HG03457 (cell line): ENCODE results near the gene XYLB.
"Not testable (repeated sequence)": the region's sequence is repeated elsewhere in the genome, so short reads cannot be mapped to it uniquely, and the experiment has no call there.

ENCODE experiments used
- ATAC-seq: cut with Tn5 transposase; IDR thresholded peaks from one replicate; pipeline ENCODE4 v1.9.1; 2021; ENCODE audit warnings: moderate number of reproducible peaks; ENCODE audit not compliant: unreplicated experiment

XYLB gene

GRCh38 chr3:38386992-38387750 is 40.6 kb downstream of the XYLB start:
- ATAC-seq: no peak

GRCh38 chr3:38387862-38388261 is 41.3 kb downstream of the XYLB start:
- ATAC-seq: no peak

GRCh38 chr3:38392604-38393163 is 46.1 kb downstream of the XYLB start:
- ATAC-seq: no peak

DNA sequence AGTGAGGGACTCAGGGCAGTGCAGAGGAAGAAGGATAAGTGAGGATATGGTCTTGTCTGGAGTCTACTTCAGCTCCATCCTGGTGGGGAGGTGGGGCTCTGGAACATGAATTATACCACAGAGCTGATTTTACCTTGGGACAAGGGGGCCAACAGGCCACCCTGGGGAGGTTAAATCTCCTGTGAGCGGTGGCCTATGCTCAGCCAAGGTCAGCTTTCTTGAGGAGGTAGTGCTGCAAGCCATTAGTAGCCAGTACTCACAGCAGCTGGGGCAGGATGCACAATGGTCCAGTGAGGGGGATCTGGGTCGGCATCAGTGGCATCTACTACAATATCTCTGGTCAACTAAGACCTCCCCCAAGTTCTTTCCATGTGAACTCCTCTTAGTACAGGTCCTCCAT is 49.7 kb downstream of the XYLB start:
- ATAC-seq: no peak

DNA sequence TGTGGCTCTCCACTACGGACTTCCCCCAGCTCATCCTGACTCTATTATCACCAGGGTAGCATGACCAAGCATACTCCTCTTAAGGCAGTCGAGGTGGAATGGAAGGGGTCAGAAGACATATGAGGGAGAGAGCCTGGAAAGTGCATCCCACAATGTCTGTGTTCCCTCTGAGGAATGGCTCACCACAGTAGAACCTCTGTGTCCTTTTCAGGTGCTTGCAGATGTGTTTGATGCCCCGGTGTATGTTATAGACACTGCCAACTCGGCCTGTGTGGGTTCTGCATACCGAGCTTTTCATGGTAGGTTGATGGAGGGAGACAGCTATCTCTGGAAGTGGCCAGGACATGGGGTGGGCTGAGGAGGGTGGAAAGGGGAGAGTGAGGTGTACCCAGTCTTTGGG is 50.3 kb downstream of the XYLB start:
- no peak for ATAC-seq

DNA sequence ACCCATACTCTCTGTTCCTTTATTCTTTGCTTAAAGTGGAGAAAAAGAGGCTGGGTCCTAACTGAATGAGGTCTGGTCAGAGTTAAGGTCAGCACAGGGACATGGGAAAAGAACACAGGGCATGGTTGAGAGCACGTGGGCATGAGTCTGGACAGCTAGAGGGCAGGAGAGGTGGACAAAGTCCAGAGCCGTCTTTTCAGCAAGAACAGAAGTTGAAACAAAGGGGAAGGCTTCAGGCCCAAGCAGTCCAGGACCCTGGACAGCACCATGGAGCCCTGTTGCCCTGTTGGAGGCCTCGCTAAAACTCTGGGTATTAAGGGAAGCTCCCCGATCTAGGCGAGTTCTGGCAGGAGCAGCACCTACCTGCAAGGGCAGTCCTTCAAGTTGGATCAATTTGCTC is 50.7 kb downstream of the XYLB start:
- no peak for ATAC-seq

GRCh38 chr3:38401246-38401962 is 54.8 kb downstream of the XYLB start:
- no peak for ATAC-seq

DNA sequence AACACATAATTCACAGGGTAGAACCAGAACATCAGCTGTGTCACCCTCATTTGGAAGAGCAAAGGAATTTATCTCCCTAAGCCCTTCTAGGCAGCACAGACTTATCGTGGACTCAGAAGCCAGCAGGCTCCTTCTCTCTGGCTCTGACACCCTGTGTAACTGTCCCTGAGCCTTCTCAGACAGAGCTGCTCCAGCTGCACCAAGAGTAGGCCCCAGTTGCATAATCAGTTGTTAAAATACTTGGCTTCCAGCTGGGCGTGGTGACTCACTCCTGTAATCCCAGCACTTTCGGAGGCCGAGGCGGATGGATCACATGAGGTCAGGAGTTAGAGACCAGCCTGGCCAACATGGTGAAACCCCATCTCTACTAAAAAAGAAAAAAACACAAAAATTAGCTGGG is 57.7 kb downstream of the XYLB start:
- ATAC-seq: no peak

GRCh38 chr3:38411591-38411990 is 65.0 kb downstream of the XYLB start:
- ATAC-seq: no peak

GRCh38 chr3:38420758-38421157 is 74.2 kb downstream of the XYLB start:
- ATAC-seq: not testable (repeated sequence)

DNA sequence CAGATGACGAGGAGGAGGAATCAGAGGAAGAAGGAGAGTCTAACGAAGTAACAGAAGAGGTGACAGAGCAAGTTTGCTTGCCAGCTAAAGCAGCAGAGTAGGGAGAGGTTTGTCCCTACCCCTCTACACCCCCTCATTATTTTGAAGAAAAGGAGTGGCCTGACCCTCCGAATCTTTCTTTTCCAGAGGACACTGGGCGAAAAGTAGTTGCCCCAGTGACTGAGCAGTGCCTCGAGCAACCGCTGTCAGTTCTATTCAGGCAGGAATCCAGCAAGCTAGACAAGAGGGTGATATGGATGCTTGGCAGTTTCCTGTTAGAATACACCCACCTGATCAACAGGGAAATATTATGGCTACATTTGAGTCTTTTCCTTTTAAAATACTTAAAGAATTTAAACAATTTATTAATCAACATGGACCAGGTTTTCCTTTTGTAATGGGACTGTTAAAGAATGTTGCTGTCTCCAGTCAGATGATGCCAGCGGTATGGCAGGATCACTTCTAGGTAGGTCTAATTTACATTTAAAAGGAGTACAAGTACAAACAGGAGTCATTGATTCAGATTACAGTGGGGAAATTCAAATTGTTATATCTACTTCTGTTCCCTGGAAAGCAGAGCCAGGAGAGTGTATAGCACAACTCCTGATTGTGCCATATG is 75.2 kb downstream of the XYLB start:
- ATAC-seq: no peak

DNA sequence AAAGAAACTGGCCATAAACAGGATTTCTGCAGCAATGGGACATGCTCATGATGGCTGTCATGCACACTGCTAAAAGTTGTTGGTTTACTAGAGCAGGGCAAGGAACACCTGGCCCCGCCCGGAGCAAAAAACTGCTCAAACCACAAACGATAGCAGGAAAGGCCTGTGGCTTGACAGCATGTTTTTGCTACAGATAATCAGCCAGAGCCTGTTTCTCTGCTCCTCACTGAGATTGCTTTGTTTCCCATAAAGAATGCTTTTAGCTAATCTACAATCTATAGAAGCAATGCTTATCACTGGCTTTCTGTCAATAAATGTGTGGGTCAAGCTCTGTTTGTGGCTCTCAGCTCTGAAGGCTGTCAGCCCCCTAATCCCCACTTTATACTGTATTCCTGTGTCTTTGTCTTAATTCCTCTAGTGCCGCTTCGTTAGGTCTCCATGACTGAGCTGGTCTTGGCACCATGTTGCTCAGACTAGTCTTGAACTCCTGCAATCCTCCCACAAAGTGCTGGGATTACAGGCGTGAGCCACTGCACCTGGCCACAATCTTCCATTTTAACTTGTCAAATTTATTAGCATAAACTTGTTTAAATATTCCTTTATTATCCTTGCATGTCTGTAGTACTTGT is 80.3 kb downstream of the XYLB start:
- not testable (repeated sequence) for ATAC-seq

DNA sequence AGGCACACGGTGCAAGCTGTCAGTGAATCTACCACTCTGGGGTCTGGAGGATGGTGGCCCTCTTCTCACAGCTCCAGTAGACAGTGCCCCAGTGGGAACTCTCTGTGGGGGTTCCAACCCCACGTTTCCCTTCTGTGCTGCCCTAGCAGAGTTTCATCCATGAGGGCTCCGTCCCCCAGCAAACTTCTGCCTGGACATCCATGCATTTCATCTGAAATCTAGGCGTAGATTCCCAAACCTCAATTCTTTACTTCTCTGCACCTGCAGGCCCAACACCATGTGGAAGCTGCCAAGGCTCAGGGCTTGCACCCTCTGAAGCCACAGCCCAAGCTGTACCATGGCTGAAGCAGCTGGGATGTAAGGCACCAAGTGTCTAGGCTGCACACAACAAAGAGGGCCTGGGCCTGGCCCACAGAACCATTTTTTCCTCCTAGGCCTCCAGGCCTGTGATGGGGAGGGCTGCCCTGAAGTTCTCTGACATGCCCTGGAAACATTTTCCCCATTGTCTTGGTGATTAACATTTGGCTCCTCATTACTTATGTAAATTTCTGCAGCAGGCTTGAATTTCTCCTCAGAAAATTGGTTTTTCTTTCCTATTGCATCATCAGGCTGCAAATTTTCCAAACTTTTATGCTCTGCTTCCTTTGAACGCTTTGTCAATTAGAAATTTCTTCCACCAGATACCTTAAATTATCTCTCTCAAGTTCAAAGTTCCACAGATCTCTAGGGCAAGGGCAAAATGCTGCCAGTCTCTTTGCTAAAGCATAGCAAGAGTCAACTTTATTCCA is 86.5 kb downstream of the XYLB start:
- not testable (repeated sequence) for ATAC-seq

- ATAC-seq: not testable (repeated sequence)
These were observed 87.1 kb downstream of the XYLB start for GRCh38 chr3:38433661-38434060.

GRCh38 chr3:38438436-38439069 is 92.0 kb downstream of the XYLB start:
- ATAC-seq: not testable (repeated sequence)

GRCh38 chr3:38443205-38443604 is 96.6 kb downstream of the XYLB start:
- not testable (repeated sequence) for ATAC-seq

DNA sequence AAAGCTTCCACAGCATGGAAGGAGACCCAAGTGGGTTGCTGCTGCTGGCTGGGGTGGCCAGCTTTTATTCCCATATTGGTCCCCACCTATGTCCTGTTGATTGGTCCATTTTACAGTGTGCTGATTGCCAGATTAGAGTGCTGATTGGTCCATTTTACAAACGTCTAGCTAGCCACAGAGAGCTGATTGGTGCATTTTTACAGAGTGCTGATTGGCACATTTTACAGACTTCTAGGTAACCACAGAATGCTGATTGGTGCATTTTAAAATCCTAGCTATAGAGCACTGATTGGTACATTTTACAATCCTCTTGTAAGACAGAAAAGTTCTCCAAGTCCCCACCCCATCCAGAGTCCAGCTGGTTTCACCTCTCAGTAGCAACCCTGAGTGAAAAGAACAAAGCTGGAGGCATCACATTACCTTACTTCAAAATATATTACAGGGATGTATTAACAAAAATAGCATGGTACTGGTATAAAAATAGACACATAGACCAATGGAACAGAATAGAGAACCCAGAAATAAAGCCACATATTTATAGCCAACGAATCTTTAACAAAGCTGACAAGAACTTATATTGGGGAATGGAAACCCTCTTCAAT is 99.6 kb downstream of the XYLB start:
- no peak for ATAC-seq

DNA sequence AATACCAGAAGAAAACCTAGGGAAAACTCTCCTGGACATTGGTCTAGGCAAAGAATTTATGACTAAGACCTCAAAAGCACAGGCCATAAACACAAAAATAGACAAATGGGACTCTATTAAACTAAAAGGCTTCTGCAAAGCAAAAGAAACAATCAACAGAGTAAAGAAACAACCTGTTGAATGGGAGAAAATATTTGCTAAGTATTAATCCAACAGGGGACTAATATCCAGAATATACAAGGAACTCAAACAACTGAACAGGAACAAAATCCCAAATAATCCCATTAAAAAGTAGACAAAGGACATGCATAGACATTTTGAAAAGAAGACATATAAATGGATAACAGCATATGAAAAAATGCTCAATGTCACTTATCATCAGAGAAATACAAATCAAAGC is 100.2 kb downstream of the XYLB start:
- no peak for ATAC-seq

DNA sequence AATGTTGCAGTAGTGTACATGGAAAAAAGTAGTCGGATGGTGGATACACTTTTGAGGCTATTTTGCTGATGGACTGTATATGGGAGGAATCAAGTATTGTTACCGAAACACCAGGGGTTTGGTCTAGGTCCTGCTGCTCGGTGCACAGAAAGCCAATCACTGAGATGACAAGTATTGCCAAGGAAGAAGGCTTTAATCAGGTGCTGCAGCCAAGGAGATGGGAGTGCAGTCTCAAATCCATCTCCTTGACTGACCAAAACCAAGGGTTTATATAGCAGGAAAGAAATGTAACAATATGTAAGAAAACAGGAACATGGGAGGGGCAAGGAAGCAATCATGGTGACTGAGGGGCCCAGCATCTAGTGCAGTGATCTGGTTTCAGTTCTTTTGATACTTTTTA is 104.3 kb downstream of the XYLB start:
- ATAC-seq: no peak
